Stomach (tissue), 4 donors: ENCODE measurements around the gene SH2B2.
"Not testable (repeated sequence)": the region's sequence is repeated elsewhere in the genome, so short reads cannot be mapped to it uniquely, and the experiment has no call there.

ENCODE experiments used
- EP300 ChIP-seq: sonication (generic); formaldehyde crosslinking; IDR thresholded peaks from one replicate; pipeline ENCODE4 v1.6.1; 2017; ENCODE audit warnings: antibody characterized with exemption
- POLR2A ChIP-seq, 4 donors: fragments of 450-650 bp; IDR thresholded peaks; one replicate each; pipeline ENCODE4 v1.6.1; 2016; ENCODE audit warnings: antibody characterized with exemption in 4 of 4, control low read depth in 2 of 4, mild to moderate bottlenecking in 1 of 4, moderate library complexity in 1 of 4
- POLR2AphosphoS5 ChIP-seq, 3 donors: sonication (generic); formaldehyde crosslinking; IDR thresholded peaks; one replicate each; pipeline ENCODE4 v1.6.1; 2016; ENCODE audit warnings: antibody characterized with exemption in 3 of 3
- TF ChIP-seq, protein P1 (sequence below), 7 experiments: fragments of 450-650 bp in 4 of 7; fragments of 200-600 bp in 3 of 7; sonication (generic) in 3 of 7; IDR thresholded peaks; one replicate each; pipeline ENCODE4 v1.5.1; 2016 to 2019; ENCODE audit warnings: antibody characterized with exemption in 7 of 7, control low read depth in 2 of 7, mild to moderate bottlenecking in 1 of 7

DNA sequence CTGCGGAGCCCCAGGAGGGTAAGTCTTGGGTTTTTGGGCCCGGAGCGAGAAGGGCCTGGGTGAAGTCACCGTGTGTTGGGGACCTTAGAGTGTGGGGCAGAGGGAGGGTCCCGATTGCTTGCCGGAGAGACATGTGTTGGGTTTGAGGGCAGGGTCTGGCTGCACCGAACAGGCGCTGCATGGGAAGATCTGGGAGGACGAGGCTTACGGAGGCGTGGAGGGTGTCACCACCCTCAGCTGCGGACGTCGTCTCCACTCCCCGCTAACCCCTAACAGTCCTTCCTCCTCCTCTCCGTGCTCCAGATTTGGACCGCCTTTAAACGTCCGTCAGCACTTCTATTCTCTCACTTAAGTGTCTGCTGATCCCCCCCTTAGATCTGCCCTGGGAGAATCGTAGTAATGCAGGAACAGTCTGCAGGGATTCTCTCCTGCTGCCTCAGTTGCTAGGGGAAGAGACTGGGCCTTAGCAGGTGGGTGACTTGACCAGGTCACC, 77.8 kb downstream of the SH2B2 start:
- TF ChIP-seq, protein P1, sequence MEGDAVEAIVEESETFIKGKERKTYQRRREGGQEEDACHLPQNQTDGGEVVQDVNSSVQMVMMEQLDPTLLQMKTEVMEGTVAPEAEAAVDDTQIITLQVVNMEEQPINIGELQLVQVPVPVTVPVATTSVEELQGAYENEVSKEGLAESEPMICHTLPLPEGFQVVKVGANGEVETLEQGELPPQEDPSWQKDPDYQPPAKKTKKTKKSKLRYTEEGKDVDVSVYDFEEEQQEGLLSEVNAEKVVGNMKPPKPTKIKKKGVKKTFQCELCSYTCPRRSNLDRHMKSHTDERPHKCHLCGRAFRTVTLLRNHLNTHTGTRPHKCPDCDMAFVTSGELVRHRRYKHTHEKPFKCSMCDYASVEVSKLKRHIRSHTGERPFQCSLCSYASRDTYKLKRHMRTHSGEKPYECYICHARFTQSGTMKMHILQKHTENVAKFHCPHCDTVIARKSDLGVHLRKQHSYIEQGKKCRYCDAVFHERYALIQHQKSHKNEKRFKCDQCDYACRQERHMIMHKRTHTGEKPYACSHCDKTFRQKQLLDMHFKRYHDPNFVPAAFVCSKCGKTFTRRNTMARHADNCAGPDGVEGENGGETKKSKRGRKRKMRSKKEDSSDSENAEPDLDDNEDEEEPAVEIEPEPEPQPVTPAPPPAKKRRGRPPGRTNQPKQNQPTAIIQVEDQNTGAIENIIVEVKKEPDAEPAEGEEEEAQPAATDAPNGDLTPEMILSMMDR (IDR thresholded peaks at IDR 0.05): not testable (repeated sequence)
- TF ChIP-seq POLR2AphosphoS5 (IDR thresholded peaks at IDR 0.05); POLR2A (IDR thresholded peaks at IDR 0.05); EP300: not testable (repeated sequence)
